Type B pancreatic cell (in vitro differentiated cells): ENCODE measurements around the gene CTRB2. TPM values are rescaled to one million over a fixed set of nuclear protein-coding genes. Genes with fewer than 3 reads are reported as not detected.

ENCODE experiments used
- DNase-seq: peaks from one replicate; pipeline ENCODE4 v3.0.0; 2021; ENCODE audit warnings: mixed read lengths; ENCODE audit not compliant: unreplicated experiment; ENCODE audit errors: extremely low spot score
- H3K27ac Mint-ChIP-seq: 2 replicates; pipeline ENCODE4 v1.8.0; 2021; ENCODE audit warnings: mild to moderate bottlenecking, mixed read lengths
- H3K27me3 Mint-ChIP-seq: 2 replicates; pipeline ENCODE4 v1.8.0; 2021; ENCODE audit warnings: mixed read lengths
- H3K36me3 Mint-ChIP-seq: 2 replicates; pipeline ENCODE4 v1.8.0; 2021; ENCODE audit warnings: mixed read lengths
- H3K4me1 Mint-ChIP-seq: one replicate; pipeline ENCODE4 v1.8.0; 2021; ENCODE audit warnings: mixed read lengths; ENCODE audit not compliant: unreplicated experiment
- H3K4me3 Mint-ChIP-seq: 2 replicates; pipeline ENCODE4 v1.8.0; 2021; ENCODE audit warnings: mild to moderate bottlenecking, mixed read lengths
- H3K9me3 Mint-ChIP-seq: 2 replicates; pipeline ENCODE4 v1.8.0; 2021; ENCODE audit warnings: mixed read lengths
- CTCF ChIP-seq: fragments of 200-600 bp; sonication (generic); conservative IDR thresholded peaks from 2 replicates; pipeline ENCODE4 v1.5.0; 2021; ENCODE audit warnings: antibody characterized with exemption, mild to moderate bottlenecking
- total RNA-seq: library from RNA; stranded (reverse); gene quantifications from 2 replicates; pipeline ENCODE4 v1.2.1, GENCODE V29; 2021; ENCODE audit warnings: low replicate concordance

CTRB2 gene
- total RNA-seq, 1 donor from 2014 or later: not detected

GRCh38 chr16:75197522-75198134, 9.3 kb downstream of the CTRB2 start:
- DNase-seq: no peak
- Mint-ChIP-seq H3K4me3 (no peak overlapping the region), H3K9me3 (no peaks in the 10 kb centered on the region), H3K27ac (no peak overlapping the region), H3K4me1 (peaks cover 10% of the 10 kb centered on the region), H3K27me3 (peaks cover 4% of the 10 kb centered on the region), H3K36me3 (no peaks in the 10 kb centered on the region)
- no peak for TF ChIP-seq CTCF

- no peak overlapping the region for H3K4me3 Mint-ChIP-seq
- H3K36me3 Mint-ChIP-seq: no peaks in the 10 kb centered on the region
- TF ChIP-seq CTCF: no peak
- no peak overlapping the region for H3K27ac Mint-ChIP-seq
- peaks cover 4% of the 10 kb centered on the region for H3K27me3 Mint-ChIP-seq
- no peak for DNase-seq
- no peaks in the 10 kb centered on the region for H3K9me3 Mint-ChIP-seq
- peaks cover 10% of the 10 kb centered on the region for H3K4me1 Mint-ChIP-seq
These were observed 10.1 kb downstream of the CTRB2 start for GRCh38 chr16:75196836-75197235.

- no peaks in the 10 kb centered on the region for H3K9me3 Mint-ChIP-seq
- TF ChIP-seq CTCF: no peak
- H3K36me3 Mint-ChIP-seq: no peaks in the 10 kb centered on the region
- peaks cover 4% of the 10 kb centered on the region for H3K27me3 Mint-ChIP-seq
- no peak for DNase-seq
- no peak overlapping the region for H3K4me3 Mint-ChIP-seq
- peaks cover 10% of the 10 kb centered on the region for H3K4me1 Mint-ChIP-seq
- H3K27ac Mint-ChIP-seq: no peak overlapping the region
These were observed 10.9 kb downstream of the CTRB2 start for GRCh38 chr16:75195811-75196790.

GRCh38 chr16:75193730-75194444, 13.1 kb downstream of the CTRB2 start:
- TF ChIP-seq CTCF: no peak
- H3K4me1 Mint-ChIP-seq: peaks cover 10% of the 10 kb centered on the region
- H3K4me3 Mint-ChIP-seq: no peak overlapping the region
- H3K9me3 Mint-ChIP-seq: peaks cover 2% of the 10 kb centered on the region
- H3K27ac Mint-ChIP-seq: no peak overlapping the region
- peaks cover 4% of the 10 kb centered on the region for H3K27me3 Mint-ChIP-seq
- peak; percentile 29 for DNase-seq
- H3K36me3 Mint-ChIP-seq: peaks cover 2% of the 10 kb centered on the region

GRCh38 chr16:75193265-75193650, 13.7 kb downstream of the CTRB2 start:
- Mint-ChIP-seq H3K27ac (no peak overlapping the region), H3K4me1 (peaks cover 7% of the 10 kb centered on the region), H3K36me3 (peaks cover 3% of the 10 kb centered on the region), H3K4me3 (no peak overlapping the region), H3K27me3 (peaks cover 4% of the 10 kb centered on the region), H3K9me3 (peaks cover 5% of the 10 kb centered on the region)
- TF ChIP-seq CTCF: no peak
- no peak for DNase-seq
